ENCODE results near the gene SLC6A19. TPM values are rescaled to one million over a fixed set of nuclear protein-coding genes. Genes with fewer than 3 reads are reported as not detected.

Gene SLC6A19
- total and polyA plus RNA-seq, 2 of the 13 experiments (the other 11 are each of a cell fraction or from before 2014, with no cell fraction given), result 0.02 TPM; not detected in 1

GRCh38 chr5:1188464-1188863 is 12.9 kb upstream of the SLC6A19 start:
- Histone ChIP-seq H3K27me3 (ENCODE audit: control insufficient read depth in 1 of 2, insufficient read depth in 2 of 2, low read length in 2 of 2) (peaks cover 2 to 7% of the 10 kb centered on the region in 2 experiments; a peak in 3 of 5 replicates), H3K4me3 (replicated peaks in 1 of 3; ENCODE audit: insufficient read depth in 1 of 3, low read depth in 2 of 3, low read length in 3 of 3) (no peak overlapping the region), H3K9ac (ENCODE audit: insufficient read depth, low read depth, low read length) (no peak overlapping the region), H3K27ac (ENCODE audit: extremely low read length, insufficient read depth, low read length) (no peak overlapping the region), H3K36me3 (replicated peaks in 1 of 2; ENCODE audit: control insufficient read depth in 1 of 2, insufficient read depth in 2 of 2, low read length in 2 of 2) (no peaks in the 10 kb centered on the region), H3K4me2 (ENCODE audit: low read depth, low read length) (no peak overlapping the region), H3K79me2 (ENCODE audit: insufficient read depth, low read length) (no peaks in the 10 kb centered on the region), H2AFZ (ENCODE audit: low read length) (no peak overlapping the region), H4K20me1 (ENCODE audit: insufficient read depth, low read length) (no peaks in the 10 kb centered on the region), H3K4me1 (ENCODE audit: insufficient read depth, low read length) (peaks cover 67% of the 10 kb centered on the region), H3K9me3 (ENCODE audit: low read length) (no peaks in the 10 kb centered on the region)
- 43% methylated on average over 6 of the region's 6 CpGs for WGBS (ENCODE audit: low lambda C conversion rate)
- BruUV-seq (replicated peaks), result no TSS peak
- TF ChIP-seq CREB1 (IDR thresholded peaks at IDR 0.05), result no peak
- TF ChIP-seq CREB1 (CRISPR knock-in tag; IDR thresholded peaks at IDR 0.05), result no peak
- no peak for TF ChIP-seq ZNF761 (CRISPR knock-in tag; conservative IDR thresholded peaks at IDR 0.05)
- no peak for TF ChIP-seq ZNF576 (CRISPR knock-in tag; IDR thresholded peaks at IDR 0.05)
- no peak for TF ChIP-seq SMC3 (IDR thresholded peaks at IDR 0.05; ENCODE audit: low read length)
- TF ChIP-seq SRF (IDR thresholded peaks at IDR 0.05; ENCODE audit: low read depth, low read length), result no peak
- TF ChIP-seq STAT6 (CRISPR knock-in tag; IDR thresholded peaks at IDR 0.05; ENCODE audit: borderline replicate concordance), result no peak
- TF ChIP-seq ZSCAN31 (CRISPR knock-in tag; IDR thresholded peaks at IDR 0.05; ENCODE audit: low read depth), result no peak
- TF ChIP-seq STAT5B (CRISPR knock-in tag; IDR thresholded peaks at IDR 0.05), result no peak
- TF ChIP-seq HNF4G (IDR thresholded peaks at IDR 0.05; ENCODE audit: borderline replicate concordance, low read depth, low read length), result no peak
- no peak for TF ChIP-seq HNF4G (CRISPR knock-in tag; IDR thresholded peaks at IDR 0.05; ENCODE audit: borderline replicate concordance, low read depth)
- no peak for TF ChIP-seq ONECUT2 (CRISPR knock-in tag; IDR thresholded peaks at IDR 0.05)
- no peak for TF ChIP-seq ELF1 (CRISPR knock-in tag; IDR thresholded peaks at IDR 0.05)
- no peak for TF ChIP-seq E2F5 (CRISPR knock-in tag; conservative IDR thresholded peaks at IDR 0.05)
- no peak for TF ChIP-seq FIP1L1 (IDR thresholded peaks at IDR 0.05; ENCODE audit: borderline replicate concordance, insufficient read depth, low read depth, low read length)
- TF ChIP-seq, protein P1, sequence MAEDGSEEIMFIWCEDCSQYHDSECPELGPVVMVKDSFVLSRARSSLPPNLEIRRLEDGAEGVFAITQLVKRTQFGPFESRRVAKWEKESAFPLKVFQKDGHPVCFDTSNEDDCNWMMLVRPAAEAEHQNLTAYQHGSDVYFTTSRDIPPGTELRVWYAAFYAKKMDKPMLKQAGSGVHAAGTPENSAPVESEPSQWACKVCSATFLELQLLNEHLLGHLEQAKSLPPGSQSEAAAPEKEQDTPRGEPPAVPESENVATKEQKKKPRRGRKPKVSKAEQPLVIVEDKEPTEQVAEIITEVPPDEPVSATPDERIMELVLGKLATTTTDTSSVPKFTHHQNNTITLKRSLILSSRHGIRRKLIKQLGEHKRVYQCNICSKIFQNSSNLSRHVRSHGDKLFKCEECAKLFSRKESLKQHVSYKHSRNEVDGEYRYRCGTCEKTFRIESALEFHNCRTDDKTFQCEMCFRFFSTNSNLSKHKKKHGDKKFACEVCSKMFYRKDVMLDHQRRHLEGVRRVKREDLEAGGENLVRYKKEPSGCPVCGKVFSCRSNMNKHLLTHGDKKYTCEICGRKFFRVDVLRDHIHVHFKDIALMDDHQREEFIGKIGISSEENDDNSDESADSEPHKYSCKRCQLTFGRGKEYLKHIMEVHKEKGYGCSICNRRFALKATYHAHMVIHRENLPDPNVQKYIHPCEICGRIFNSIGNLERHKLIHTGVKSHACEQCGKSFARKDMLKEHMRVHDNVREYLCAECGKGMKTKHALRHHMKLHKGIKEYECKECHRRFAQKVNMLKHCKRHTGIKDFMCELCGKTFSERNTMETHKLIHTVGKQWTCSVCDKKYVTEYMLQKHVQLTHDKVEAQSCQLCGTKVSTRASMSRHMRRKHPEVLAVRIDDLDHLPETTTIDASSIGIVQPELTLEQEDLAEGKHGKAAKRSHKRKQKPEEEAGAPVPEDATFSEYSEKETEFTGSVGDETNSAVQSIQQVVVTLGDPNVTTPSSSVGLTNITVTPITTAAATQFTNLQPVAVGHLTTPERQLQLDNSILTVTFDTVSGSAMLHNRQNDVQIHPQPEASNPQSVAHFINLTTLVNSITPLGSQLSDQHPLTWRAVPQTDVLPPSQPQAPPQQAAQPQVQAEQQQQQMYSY (CRISPR knock-in tag; IDR thresholded peaks at IDR 0.05), result no peak
- no peak for TF ChIP-seq ZNF605 (CRISPR knock-in tag; IDR thresholded peaks at IDR 0.05)
- TF ChIP-seq ZNF354B (CRISPR knock-in tag; IDR thresholded peaks at IDR 0.05), result no peak
- intact Hi-C loops (cut with micrococcal nuclease; ENCODE audit: unreplicated experiment), result no loop called here
- ChIA-PET POLR2A (no interaction called here), CTCF (ENCODE audit: low intra/inter-chr PET ratio, low total read pairs) (no interaction called here)
- no peak for ATAC-seq
- DNase-seq (ENCODE audit: low spot score), result no peak
- no peak for FAIRE-seq
- in situ Hi-C loops (cut with HindIII; ENCODE audit: extremely low pct_ligation_motif_present, low pct_unique_long_range_greater_than_20kb), result no loop called here

Data from HepG2 (cell line).